Kidney capillary endothelial cell (primary cell): Measurements from ENCODE around the gene C1RL.

ENCODE experiments used
- DNase-seq: peaks from one replicate; pipeline ENCODE4 v3.0.0-alpha.2; 2018; ENCODE audit warnings: low spot score

The C1RL gene

DNA sequence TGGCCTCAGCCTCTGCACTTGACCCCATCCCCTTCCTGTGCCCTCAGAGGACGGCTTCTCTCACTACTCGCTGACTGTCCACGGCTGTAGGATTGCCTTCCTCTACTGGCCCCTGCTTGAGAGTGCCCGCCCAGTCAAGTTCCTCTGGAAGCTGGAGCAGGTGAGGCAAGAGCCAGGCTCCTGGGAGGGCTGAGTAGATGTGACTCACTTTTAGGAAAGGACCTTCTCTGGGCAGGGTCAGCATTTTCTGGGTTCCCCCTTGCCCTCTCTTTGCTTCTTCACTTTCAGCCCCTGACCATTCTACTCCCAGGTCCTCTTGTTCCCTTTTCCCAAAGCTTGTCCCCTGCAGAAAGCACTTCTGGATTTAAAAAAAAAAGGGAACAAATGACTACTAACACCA lies 28.9 kb upstream of the C1RL start:
- no peak for DNase-seq

DNA sequence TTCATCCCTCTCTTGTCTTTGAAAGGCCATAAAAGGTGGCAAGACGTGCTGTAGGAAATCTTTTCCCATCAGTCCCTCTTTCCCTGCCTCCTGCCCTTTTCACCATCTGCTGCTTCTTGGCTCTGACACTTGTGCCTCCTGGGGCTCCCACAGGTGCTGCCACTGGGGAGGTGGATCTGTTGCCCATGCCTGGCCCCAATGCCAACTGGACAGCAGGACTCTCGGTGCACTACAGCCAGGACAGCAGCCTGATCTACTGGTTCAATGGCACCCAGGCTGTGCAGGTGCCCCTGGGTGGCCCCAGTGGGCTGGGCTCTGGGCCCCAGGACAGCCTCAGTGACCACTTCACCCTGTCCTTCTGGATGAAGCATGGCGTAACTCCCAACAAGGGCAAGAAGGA lies 27.7 kb upstream of the C1RL start:
- DNase-seq, result no peak

DNA sequence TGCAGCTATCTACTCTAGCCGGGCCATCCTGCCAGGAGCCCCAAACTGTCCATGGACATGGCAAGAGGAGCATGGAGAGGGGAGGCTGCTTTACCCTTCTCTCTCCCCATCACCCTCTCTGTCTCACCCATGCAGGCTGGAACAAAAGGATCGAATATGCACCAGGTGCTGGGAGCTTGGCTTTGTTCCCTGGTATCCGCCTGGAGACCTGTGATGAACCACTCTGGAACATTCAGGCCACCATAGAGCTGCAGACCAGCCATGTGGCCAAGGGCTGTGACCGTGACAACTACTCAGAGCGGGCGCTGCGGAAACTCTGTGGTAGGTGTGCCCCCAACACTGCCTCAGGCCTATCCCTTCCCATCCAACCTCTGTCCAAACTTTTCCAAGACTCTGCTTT lies 27.1 kb upstream of the C1RL start:
- DNase-seq, result no peak

DNA sequence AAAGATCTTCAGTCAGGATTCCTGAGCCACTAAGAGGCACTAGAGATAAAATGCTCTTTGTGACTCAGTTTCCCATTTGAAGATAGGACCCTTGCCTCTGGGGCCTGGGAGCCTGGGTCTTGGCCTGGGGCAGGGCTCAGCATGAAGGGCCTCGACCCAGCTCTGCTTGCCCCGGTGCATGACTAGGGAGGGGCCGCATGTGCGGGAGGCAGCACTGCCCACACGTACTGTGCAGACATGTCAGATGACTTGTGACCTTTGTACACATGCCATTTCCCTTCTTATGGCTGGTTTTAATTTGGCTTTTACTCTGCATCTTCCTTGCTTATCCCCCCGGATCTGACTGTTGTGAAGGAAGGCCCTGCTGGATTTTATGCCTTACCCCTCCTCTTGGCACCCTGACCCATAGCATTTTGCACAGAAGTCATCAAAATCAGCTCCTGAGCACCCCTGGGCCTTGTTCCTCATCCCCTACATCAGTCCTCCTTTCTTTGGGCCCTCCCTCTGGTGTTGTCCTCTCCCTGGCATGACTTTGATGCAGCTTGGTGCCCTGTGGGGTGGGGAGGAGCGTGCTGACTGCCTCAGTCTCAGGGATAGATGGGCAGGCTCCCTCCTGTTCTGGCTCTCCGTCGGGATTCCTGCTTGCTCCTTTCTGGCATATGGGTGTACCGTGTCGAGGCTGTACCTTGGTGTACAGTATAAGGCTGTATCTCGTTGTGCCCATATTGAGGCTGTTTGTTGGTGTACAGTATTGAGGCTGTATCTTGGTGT lies 25.6 kb upstream of the C1RL start:
- DNase-seq, result no peak

DNA sequence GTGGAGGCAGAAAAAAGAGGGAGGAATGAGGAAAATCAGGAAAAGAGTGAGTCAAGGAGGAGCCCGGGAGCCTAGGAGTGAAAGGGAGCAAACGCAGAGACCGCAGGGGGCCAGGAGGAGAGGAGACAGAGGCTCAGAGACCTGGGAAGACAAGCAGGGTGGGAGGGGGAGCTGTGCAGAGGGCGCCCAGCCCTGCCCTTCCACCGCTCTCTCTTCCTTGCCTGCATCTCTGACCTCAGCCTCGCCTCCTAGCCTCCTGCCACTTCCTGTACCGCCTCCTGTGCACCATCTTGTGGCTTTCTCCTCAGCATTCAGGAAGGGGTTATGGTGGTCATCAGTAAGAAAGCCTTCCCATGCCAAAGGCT lies 22.5 kb upstream of the C1RL start:
- no peak for DNase-seq

DNA sequence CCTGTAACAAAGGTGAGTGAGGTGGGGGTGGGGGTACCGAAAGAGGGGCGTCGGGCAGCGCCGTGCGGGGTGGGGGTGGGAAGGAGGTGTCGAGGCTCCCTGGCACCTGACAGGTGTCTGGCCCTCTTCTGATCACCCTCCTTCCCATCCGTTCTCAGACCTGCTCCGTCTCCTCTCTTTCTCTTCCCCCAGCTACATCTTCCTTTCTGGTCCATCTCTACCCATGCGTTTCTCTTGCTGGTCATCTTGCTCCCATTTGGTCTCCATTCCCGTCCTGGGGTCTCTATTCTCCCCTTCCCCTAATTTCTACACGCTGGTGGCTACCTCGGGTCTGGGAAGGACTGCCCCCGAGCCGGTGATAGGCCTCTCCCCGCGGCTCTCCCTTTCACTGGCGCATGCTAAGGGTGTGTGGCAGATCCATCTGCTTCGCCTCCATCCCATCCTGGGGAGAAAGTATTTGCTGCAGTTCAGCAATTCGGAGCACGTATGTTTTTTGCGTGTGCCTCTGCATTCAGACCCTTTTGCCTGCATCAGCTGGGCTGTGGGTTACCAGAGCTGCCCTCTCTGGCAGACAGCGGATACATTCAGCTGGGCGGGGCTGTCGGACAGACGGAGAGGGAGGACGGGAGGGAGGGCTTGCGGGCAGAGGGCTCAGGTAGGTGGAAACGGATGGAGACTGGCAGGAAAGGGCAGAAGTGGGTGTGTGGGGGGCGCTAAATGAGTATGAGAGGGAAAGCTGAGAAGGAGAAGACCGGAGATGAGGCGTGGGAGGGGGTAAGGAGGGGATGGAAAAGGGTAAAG lies 21.9 kb upstream of the C1RL start:
- no peak for DNase-seq

DNA sequence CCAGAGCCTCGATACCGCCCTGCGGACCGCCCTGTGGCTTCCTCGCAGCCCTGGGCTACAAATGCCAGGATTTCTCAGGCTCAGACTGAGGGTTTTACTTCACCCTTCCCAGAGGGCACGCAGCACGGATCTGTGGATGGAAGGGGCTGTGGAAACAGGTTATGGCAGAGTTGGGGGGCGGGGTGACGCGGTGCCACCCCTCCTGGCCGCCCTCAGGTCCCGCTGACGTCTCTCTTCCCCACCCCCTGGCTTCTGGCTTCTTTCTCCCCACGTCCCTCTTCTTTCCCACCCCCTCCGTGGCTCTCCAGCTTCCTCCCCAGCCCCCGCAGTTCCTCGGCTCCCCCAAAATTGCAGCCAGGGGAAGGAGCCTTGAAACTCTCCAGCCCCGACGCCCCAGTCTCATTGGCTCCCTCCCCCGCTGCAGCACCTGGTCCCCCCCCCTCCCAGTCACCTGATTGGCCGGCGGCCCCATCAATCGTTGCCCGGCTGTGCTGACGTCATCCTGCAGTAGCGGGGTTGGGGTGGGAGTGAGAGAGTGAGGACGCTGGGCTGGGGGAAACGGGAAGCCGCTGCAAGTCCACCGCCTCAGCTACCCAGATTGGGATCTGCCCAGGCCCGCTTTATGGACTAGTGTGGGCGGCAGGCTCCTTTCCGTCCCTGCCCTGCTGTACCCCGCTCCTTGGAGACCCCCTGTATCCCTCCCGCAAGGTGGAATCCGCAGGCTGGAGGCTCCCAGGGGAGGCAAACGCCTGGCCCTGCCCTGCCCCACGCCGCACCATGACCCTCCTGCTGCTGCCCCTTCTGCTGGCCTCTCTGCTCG lies 21.1 kb upstream of the C1RL start, which contains the start of gene CLSTN3:
Gene CLSTN3 (plus strand): TSS at position 500 of the 820 bp plus-strand sequence. CDS start 278 bp downstream, at position 778.
- DNase-seq, result peak; percentile 42

DNA sequence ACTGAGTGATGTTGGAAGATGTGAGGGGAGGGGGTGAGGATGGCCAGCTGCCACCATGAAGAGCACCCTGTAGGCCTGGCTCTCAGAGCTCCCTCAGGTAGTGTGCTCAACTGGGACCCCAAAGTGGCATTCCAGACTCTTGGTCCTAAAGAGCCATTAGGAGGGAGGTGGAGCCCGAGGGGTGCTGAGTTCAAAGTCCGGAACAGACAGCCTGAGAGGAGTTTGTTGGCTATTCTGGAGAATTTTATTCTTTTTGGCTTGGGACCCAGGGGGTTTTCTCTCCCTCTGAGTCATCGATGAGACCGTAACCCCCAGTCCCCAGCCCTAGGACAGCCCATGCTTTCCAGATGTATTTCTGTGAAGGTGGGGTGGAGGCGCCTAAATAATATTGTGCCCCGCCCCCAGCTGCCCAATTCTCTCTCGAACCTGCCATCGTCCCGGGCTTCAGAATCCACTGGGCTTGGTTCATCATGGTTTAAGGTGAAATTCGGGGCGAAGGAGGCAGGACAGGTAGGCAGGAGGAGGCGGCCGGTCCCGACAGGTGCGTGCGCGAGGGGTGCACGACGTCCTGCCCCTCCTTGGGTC lies 20.4 kb upstream of the C1RL start:
- DNase-seq, result no peak

DNA sequence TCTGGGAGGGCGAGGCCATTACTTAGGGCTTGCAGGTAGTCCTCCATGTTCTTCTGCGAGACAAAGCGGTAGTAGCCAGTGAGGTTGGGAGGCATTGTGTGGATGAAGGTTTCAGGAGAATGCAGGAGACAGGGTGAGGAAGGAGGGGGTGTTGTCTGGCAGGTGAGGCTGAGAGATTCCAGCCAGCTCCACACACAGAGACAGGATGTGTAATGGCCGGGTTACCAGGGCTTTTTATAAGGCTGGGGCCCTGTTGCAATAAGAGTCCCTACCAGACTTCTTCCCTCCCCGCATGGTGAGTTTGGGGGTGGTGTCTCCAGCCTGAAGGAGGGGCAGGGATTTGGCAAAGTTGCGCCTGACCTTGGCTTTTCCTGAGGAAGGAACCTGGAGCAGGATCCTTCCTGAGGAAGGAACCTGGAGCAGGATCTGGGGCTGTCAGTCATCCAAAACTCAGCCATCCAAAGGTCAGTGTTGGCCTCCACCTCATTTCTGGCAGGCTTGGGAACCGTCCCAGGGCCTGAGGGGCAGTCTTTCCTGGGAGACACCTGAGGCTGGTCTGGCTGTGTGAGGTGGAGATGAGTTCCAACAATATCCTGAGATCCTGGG lies 19.8 kb upstream of the C1RL start, which contains the start of gene RBP5:
Gene RBP5 (minus strand): TSS at position 209 of the 606 bp plus-strand sequence. CDS start 114 bp downstream, at position 95.
- DNase-seq, result no peak

DNA sequence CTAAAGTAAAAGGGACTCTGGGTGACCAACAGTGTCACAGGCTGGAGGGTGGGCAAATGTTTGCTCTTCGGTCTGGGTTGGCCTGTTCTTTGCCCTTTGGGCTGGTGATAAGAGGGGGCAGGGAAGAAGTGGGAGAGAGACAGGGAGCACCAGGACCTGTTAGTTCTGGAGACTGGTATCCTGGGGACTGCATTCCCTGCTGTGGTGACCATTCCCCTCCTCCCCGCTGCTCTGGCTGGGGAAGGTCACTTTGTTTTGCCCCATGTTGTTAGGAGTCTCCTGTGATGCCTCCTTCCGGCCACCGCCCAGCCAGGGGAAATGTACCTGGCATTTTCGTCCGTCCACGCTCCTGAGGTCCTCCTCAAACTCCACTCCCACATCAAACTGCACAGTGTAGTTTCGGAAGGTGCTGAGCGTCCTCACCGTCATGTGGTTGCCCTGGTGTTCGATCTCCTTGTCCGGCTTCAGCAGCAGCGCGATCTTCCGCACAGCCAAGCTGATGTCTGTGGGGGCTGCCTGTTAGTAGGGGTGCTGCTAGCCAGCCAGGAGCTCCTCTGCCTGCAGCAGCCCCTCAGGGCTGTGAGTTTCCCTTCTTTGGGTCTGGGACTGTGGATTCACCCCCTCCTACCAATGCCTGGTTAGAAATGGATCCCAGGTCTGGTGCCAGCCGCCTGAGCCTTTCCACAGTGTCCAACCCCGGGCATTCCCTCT lies 19.1 kb upstream of the C1RL start:
- no peak for DNase-seq

DNA sequence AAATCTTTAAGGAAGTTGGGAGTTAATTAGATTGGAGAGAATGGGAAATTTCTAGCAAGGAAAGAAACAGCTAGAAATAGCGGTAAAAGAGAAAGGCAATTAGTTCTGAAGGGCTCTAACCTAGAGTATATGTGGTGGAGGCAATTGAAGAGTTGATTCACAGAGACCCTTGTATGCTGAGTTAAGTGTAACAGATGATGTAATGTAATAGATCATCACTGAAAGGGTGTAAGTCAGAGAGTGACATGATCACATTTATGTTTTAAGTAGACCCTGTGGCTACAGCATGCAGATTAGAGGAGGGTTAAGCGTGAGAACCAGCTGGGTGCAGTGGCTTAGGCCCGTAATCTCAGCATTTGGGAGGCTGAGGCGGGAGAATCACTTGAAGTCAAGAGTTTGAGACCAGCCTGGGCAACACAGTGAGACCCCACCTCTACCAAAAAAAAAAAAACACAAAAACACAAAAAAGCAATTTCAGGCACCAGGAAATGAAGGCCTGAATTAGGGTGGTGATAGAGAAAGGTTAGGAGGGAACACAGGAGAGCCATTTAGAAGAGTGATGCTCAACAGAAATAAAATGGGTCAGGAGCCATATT lies 16.7 kb upstream of the C1RL start:
- no peak for DNase-seq

DNA sequence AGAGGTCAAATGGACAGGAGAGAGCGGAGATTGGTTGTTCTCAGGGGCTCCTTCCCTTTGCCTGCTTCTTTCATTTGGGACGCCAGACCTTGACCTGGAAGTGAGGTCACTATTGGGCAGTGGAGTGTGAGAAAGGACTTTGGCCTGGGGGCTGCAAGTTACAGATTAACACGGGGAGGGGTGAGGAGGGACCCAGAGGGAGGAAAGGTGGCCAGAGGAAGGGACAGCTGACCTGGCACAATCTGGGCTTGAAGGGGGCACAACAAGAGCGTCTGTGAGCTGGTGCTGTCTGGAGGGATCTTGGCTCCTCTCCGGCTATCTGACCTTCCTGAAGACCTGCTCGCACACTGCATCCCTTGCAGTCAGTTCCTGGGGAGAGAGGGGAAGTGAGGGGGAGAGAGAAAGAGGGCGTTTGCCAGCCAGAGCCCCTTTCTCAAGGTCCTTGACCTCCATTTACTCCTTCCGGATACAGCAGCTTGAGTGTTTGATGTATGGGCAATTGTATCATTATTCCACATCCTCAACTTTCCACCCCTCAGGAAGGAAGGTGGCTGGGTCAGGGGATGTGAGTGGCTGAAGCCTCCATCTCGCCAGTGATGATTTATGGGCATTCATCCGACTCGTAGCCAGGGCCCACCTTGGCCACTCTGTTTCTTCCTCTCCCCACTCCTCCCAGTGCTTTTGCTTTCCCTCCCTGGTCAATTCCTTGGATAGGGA lies 14.9 kb upstream of the C1RL start:
- DNase-seq, result peak; percentile 53

DNA sequence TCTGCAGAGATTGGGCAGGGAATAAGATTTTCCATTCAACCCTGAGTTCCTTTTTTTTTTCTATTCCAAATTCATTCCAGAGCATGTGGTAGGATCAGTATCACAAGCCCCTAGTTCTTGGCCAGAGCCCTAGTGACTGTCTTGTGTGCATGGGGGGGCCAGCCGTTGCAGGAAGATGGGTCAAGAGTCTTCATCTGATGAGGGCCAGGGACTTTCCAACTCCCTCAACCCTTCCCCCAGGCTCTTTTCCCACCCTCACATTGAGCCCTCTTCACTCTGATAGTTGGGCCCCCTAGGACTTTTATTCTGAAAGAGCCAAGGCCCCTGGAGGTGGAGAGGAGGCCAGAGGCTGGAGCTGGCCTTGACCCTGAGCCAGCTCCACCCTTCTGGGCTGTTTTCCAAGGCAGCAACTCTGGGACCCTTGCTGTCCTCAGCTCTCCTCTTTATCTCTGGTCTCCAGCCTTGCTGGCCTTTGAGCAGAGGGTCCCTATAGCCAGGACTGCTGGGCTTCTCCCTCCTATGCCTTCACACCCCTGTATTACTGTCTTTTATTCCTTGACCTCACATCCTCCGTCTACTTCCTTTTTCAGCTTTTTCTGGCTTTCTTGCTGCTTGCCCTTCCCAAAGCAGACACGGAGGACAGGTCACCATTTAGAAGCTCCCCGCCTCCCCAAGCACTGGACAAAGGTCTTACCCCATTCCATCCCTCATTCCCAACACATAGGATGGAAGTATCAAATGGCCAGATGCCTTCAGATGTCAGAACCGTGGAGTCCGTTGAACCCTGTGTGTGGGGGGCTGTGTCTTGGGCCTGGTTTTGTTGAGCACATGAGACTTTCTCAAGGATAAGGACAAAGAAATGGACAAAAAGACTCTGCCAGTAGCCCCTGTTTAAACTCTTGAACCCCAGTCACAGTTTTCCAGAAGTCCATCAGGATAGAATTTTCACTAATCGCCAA lies 14.1 kb upstream of the C1RL start:
- no peak for DNase-seq

DNA sequence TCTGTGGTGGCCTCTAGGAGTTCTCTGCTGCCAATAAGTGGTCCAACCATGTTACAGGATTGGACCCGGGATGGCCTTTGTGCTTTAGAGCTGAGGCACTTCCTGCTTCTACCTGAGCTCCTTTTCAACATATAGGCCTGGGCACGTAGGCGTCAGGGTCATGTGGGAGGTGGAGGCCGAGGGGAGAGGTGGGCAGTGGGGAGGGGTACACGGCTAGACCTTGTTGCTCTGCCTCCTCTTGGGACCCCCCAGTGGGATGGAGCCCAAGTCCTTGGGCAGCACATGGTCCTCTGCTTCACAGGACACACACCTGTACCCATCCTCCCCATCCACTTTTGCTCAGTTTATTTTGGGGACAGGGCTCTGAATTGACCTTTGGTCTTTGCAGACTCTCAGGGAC lies 12.3 kb upstream of the C1RL start:
- no peak for DNase-seq

DNA sequence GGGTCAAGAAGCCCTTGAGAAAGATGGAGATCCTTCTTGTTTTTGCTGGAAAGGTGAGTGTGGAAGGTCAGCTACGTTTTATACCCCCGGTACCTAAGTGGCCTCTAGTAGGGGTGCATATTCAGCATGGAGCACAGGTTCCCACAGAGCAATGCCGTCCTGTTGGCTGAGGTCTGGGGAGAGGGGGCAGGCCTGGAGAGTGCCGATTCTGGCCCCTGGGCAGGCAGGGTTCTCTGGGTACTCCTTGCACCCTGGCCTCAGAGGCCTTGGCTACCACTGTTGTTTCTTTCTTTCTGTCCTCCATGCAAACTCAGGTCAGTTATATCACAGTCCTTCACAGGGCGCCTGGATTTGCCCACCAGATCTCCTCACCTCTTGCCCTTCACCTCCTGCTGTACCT lies 11.2 kb upstream of the C1RL start:
- DNase-seq, result no peak

DNA sequence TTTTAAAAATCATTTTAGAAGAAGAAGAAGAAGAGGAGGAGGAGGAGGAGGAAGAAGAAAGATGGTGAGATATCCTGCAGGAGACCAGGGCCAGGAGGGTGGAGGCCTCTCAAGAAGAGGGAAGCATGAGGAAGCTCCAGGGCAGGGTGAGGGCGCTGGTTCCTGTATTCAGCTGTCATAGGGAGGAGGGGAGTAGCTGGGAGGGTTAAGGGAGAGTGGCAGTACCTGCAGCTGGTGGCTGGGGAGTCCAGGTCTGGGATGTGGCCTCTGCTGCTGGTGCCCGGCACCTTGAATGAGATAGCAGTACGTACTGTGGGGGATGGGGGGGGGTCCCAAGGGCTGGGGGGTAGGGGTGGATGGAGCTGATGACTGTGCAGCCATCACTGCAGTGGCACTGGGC lies 9.9 kb upstream of the C1RL start:
- DNase-seq, result no peak

DNA sequence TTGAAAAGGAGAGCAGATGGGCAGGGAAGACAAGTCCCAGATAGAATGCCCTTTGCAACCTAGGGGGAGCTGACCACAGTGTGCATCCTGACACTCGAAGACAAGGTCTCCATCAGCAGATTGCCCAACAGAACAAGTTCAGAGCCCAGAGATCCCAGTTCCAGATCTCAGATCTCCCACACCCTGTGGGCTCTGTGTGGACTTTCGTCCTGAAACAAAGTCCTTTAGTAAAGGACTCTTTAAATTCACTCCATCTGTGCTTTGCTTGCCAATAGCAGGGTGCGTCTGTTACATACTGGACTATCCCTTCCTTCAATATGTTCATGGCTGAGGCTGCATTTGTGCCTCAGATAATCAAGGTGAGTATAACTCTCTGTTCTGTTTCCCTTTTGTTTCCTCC lies 8.7 kb upstream of the C1RL start:
- no peak for DNase-seq

DNA sequence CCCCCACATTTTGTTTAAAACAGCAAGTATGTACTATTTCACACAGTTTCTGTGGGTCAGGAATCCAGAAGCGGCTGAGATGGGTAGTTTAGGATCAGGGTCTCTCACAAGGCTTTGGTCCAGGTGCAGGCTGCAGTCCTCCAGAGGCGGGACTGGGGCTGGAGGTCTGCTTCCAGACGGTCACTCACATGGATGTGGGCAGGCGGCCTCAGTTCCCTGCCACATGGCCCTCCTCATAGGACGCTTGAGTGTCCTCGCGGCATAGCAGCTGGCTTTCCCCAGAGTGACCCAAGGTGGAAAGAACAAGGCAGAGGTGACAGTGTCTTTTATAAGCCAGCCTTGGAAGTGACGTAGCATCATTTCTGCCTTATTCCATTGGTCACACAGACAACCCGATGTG lies 7.9 kb upstream of the C1RL start:
- no peak for DNase-seq

DNA sequence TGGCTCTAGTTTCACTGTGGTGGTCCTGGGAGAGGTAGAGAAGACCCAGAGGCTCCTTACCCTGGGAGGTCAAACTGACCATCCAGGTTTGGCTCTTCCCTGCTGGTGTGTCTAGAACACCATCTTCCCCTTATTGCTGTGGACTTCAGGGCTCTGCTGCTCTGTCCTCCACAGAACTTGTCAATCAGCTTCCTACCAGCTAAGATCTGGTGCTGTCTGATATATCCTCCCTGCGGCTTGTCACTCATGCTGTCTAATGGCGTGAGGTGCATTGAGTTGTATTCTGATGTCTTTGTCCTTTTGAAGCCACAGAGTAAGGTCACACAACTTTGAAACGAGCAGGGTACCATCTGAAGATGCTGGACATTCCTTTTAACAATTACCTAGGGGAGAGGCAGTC lies 7.2 kb upstream of the C1RL start:
- DNase-seq, result no peak
